CD4-positive, alpha-beta T cell treated with Interleukin-4 for 4 hours (primary cell): ENCODE data around the gene GREB1.

Experiments
- DNase-seq: peaks from one replicate; pipeline ENCODE4 v3.0.0-alpha.2; 2020

The GREB1 gene

DNA sequence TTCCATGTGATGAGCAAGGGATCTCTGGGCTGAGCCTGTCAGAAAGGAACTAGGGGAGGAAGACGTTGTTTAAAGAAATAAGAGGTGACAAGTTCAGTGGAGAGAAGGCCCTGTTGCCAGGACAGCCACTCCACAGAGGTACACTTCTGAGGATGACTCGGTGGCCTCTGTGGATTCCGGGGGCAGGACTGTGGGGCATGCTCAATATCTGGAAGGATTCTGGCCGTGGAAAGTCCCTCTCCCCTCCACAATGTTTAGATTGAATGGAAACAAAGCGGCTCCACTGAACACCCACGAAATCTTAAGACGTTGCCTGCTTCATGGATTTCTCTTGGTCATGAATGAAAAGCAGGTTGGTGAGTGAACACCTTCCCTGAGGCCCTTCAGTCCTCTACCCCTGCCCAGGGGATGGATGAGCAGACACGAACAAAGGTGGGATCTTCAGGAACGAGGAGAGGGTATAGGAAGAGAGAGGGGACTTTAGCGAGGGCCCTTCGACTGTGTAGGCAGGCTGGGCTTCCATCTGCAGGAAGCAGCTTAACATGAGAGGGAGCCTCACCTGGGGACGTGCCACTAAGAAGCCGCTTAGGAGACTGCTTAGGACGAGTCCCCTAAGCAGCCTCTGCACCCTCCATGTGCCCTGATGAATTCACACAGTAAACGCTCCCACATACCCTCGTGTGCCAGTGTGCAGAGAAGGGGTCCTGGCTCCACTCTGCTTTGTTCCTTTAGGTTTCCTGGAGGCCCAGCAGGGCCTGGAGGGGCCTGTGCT is 134.2 kb downstream of the GREB1 start:
- no peak for DNase-seq

DNA sequence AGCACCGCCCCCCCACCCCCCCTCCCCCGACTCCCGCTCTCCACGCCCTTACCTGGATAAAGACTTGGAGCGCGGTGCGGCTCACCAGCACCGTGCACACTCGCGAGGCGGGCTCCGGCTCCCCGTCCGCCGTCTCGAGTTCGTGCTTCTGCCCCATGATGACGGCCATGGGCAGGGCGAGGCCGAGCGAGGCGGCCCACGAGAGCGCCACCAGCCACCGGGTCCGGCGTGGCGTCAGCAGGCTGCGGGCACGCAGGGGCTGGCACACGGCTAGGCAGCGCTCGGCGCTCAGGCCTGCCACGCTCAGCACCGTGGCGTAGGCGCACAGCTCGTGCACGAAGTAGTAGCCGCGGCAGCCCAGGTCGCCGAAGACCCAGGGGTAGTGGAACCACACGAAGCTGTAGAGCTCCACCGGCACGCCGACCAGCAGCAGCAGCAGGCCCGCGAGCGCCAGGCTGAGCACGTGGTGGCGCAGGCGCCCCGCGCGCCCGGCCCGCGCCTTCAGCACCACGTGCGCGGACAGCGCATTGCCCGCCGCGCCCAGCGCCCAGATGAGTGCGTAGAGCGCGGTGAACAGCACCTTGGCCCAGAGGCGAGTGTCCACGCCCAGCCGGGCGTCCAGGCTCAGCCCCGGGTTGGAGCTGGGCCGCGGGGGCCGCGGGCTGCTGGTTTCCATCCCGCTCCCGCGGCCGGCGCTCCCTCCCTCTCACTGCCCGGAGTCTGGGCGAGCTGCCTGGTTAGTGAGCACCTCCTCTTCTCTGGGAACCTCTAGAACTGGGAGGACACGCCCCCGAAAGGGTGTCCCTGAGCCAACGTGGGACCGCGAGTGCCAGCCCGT is 135.8 kb downstream of the GREB1 start, which contains the start of gene NTSR2:
Gene NTSR2, minus strand, starts transcription at position 742 of the 838 bp plus-strand sequence. Its CDS starts 66 bp downstream, at position 676.
- DNase-seq, result no peak

GRCh38 chr2:11672407-11672806 is 138.6 kb downstream of the GREB1 start:
- DNase-seq, result no peak

DNA sequence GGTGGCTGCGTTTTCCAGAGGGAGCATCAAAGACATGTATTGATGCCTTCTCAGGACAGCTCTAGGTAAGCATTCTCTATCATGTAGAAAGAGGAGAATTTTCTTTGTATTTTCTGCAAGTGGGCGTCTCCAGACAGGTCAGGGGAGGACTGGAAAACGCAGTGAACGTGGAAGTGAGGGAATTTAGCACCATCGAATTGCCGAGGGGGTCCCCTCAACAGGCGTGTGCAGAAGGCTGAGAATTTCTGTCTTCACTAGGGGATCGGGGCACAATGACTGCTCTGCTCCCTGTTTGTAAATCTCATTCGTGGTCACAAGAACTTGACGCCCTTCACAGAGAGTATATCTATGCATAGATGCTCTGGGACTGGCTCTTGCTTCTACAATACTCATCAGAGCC is 141.1 kb downstream of the GREB1 start:
- no peak for DNase-seq

DNA sequence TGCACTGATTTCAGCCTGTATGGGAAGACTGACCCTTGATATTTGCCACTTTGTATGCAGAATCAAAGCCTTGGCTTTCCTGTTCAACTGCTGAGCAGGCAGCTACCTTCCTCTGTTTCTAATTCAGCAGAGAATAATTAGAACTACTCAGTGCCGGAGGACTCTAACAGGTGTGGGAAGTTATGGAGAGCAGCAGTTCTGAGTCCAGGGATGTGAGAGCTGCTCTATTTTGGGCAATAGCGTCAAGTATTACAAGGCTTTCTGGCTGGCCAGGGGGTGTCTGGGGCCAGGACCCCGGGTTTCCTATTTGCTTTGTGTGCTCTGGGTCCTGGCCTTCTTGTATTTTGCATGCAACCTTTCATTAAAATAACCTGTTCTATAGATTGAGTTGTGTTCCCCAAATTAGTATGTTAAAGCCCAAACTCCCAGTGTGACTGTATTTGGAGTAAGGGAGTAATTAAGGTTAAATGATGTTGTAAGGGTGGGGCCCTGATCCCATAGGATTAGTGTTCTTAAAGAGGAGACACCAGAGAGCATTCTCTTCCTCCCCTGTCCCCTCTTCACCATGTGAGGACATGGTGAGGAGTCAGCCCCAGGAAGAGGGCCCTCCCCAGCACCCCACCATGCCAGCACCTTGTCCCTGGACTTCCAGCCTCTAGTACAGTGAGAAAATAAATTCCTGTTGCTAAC is 141.7 kb downstream of the GREB1 start:
- DNase-seq, result no peak

DNA sequence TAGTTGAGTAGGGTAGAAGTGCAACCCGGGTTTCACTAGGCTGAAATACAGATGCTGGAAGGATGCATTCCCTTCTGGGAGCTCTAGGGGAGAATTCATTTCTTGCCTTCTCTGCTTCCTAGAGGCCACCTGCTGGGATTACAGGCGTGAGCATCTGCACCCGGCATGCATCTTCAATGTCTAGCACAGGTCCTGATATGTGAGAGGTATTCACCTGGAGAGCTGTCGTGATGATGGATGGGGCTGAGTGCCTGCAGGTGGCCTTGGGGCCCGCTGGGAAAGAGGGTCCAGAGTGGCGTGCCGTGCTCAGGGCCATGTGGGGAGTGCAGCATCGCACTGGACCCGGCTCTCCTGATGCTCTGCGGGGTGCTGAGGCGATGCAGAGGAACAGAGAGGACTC is 142.8 kb downstream of the GREB1 start:
- no peak for DNase-seq

- no peak for DNase-seq
Measured at GRCh38 chr2:11677136-11678055, 143.6 kb downstream of the GREB1 start.

DNA sequence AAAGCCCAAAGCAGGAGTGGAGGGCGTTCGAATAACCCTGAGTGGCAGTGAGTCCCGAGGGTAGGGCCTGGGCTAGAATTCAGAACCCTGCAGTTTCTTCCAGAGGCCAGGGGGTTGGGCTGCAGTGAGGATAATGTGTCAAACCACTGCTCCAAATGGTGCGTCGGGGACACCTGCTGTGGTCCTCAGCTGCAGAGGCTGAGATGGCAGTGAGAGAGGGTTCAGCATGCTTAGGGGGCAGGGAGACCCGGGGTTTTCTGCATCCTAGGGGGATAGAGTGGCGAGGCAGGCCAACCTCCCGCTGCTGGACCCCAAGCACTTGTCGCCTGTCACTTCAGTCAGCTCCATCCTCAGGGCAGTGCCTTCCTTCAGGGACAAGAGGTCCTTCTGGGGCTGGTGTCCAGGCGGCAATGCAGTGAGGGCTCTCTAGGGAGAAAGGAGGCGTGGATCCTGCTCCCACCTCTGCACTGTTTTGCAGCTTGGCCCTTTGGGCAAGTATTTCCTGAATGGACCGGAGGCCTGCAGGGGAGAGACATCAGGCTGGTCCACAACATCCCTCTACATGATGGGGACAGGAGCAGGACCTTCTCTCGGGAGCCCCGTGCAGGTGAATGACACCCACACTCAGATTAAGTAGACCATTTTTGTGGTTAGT is 144.6 kb downstream of the GREB1 start:
- no peak for DNase-seq

DNA sequence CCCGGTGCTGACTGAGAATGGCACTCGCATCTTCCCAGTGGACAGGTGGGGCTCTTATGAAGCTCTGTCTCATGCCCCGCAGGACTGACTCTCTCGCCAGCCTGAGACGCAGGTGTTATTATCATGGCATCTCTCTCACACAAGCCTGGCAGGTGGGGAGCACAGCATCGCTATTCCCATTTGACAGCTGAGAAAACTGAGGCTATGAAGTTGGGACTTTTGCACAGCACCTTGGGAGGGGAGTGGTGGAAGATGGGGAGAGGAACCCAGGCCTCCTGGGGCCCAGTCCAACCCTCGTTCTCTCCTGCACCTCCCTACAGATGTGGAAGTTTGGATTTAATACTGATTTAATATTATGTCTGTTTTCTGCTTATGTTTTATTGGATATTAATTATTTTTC is 145.2 kb downstream of the GREB1 start:
- DNase-seq, result no peak

DNA sequence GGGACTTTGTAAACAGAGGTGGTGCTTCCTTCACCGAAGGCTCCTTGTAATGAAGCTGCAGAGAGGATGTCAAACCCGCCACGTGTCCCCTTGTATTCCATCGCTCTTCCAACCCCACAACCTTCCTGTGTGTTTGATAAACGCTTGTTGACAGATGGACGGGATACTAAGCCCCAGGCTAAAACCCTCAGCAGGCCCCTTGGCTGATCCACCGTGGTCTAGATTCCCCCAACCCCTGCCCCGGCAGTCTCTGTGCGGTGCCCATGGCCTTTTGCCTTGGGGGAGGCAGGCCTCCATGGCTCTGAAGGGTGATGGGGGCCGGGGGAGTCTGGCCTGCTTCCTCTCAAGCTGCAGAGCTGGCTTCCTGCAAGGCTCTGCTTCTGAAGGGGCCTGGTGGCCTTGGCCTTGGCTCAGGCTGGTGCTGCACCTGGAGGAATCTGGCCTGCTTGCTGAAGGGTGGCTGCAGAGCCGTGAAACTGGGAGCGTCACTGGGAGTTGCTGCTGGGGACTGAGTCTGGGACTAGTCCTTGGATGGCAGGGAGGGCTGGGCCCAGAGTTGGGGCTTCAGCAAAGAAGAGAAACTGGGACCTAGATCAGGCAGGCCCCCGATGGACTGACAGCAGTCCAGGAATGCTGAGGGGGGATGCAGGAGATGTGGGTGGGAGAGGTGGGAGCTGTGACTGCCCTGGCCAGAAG is 145.8 kb downstream of the GREB1 start:
- no peak for DNase-seq

- DNase-seq, result no peak
Measured at GRCh38 chr2:11680182-11680900, 146.5 kb downstream of the GREB1 start.

DNA sequence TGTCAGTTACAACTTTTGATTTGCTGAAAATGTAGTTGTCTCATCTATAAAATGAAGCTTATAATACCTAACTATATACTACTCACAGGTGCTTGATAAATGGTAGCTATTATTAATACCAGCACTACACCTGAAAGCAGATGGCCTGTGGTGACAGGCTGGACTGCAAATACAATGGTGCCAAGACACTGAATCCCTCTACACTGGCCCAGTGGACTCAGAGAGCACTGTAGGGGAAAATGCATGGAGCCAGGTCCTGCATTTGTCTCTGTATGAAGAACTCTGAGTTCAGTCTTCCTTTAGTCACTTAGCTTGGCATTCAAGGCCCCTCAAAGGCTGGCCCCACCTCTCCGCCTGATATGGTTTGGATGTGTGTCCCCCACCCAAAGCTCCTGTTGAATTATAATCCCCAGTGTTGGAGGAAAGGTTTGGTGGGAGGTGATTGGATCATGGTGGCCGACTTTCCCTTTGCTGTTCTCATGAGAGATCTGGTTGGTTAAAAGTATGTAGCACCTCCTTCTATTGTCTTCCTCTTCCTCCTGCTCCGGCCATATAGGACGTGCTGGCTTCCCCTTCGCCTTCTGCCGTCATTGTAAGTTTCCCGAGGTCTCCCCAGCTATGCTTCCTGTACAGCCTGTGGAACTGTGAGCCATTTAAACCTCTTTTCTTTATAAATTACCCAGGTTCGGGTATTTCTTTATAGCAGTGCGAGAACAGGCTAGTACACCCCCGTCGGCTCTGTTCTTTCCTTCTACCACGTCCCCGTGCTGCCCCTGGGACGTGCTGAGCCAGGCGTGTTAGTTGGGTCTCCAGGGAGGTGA is 147.3 kb downstream of the GREB1 start:
- no peak for DNase-seq

DNA sequence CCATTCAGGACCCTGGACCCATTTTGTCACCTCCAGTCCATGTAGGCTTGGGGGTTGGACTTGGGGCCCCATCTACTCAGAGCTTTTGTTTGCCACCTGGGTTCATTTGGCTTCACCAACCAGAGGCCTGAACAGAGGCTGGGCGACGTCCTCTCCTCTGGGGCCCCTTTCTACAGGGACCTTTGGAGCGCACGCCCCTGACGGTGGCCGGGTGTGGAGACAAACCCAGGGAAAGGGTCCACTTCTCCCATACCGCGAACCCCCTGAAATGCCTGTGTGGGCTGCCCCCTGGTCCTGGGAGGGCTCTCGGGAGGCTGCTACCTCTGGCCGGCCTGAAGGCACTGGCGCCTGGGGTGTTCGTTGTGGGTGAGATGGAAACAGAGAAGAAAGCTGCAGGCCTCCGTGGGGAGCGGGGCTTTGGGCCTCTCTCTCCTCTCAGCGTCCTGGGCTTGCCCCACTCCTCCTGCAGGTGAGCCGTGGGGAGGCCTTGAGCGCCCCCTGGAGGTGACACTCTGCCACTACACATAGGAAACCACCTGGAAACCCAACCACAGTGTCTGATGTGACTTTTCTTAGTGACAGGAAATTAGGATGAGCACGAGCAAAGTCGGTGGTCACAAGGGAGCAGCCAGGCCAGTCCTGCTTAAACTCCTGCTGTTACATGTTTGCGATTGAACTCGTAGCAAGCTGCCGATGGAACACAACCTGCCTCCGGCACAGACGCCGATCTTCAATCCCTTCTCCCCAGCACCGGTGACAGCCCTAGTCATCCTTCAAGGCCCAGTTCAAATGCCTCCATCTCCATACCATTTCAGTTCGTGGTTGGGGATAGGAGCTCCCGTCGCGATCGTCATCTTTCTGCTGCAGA is 148.1 kb downstream of the GREB1 start:
- DNase-seq, result peak; percentile 32

- no peak for DNase-seq
Measured at GRCh38 chr2:11682590-11682915, 148.7 kb downstream of the GREB1 start.

GRCh38 chr2:11683476-11683875 is 149.6 kb downstream of the GREB1 start:
- no peak for DNase-seq

DNA sequence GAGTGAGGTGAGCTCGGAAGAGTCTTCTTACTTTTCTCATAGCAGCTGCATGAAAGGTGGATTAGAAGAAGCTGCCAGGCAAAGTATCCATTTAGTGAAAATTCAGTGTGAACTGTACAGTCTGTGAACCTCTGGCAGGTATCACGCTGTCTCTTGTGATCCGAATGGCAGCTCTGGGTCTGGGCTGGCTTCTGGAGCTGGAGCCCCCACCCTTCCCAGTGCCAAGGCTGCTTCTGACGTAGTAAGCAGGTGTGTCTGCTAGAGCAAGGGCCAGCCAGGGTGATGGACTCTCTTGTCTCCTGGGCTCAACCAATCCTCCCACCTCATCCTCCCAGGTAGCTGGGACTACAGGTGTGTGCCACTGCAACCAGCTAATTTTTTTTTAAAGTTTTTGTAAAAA is 150.1 kb downstream of the GREB1 start:
- DNase-seq, result no peak

GRCh38 chr2:11684894-11685460 is 151.1 kb downstream of the GREB1 start:
- no peak for DNase-seq

- no peak for DNase-seq
Measured at GRCh38 chr2:11685906-11686470, 152.1 kb downstream of the GREB1 start.
